Activated CD8-positive, alpha-beta T cell treated with anti-CD3 and anti-CD28 coated beads for 36 hours (primary cell): Measurements from ENCODE around the gene COLEC12. TPM values are rescaled to one million over a fixed set of nuclear protein-coding genes. Genes with fewer than 3 reads are reported as not detected.
A peak's percentile ranks its signal among the peaks of the same experiment; 100 is the strongest.

Source experiments
- ATAC-seq: fragments of 200-7000 bp; cut with Tn5 transposase; one replicate; pipeline ENCODE4 v1.10.0; 2021; ENCODE audit warnings: mild to moderate bottlenecking, moderate library complexity
- CTCF ChIA-PET: fragments of 350-600 bp; sonication (Branson Sonifier 250); formaldehyde crosslinking; loops from one replicate; lab custom pipeline; 2021; ENCODE audit warnings: antibody characterized with exemption; lab: Charles Lee
- POLR2A ChIA-PET: fragments of 350-600 bp; sonication (Branson Sonifier 250); formaldehyde crosslinking; loops from one replicate; lab custom pipeline; 2021; ENCODE audit warnings: antibody characterized with exemption; lab: Charles Lee
- DNase-seq: peaks from one replicate; pipeline ENCODE4 v3.0.0-alpha.2; 2020
- H3K27ac Mint-ChIP-seq: one replicate; pipeline ENCODE4 v1.8.0; 2021; ENCODE audit warnings: mild to moderate bottlenecking, mixed read lengths
- H3K27me3 Mint-ChIP-seq: one replicate; pipeline ENCODE4 v1.8.0; 2021; ENCODE audit warnings: mixed read lengths
- H3K36me3 Mint-ChIP-seq: one replicate; pipeline ENCODE4 v1.8.0; 2021; ENCODE audit warnings: low read depth, mixed read lengths
- H3K4me1 Mint-ChIP-seq: one replicate; pipeline ENCODE4 v1.8.0; 2021; ENCODE audit warnings: low read depth, mixed read lengths
- H3K4me3 Mint-ChIP-seq: one replicate; pipeline ENCODE4 v1.8.0; 2021; ENCODE audit warnings: mild to moderate bottlenecking, moderate library complexity, mixed read lengths
- H3K9me3 Mint-ChIP-seq: one replicate; pipeline ENCODE4 v1.8.0; 2021; ENCODE audit warnings: mixed read lengths
- intact Hi-C: fragments of 100-400 bp; cut with micrococcal nuclease; formaldehyde crosslinking; loops from one replicate; pipeline ENCODE4 v1.10.0; 2022
- total RNA-seq, 2 experiments: library from RNA; stranded (reverse); gene quantifications; one replicate each; pipeline ENCODE4 v1.2.3, GENCODE V29; 2021
- TF ChIP-seq, protein P1 (sequence below): fragments of 200-600 bp; IDR thresholded peaks from one replicate; pipeline ENCODE4 v1.8.0; 2022; ENCODE audit warnings: antibody characterized with exemption, mild to moderate bottlenecking

Gene COLEC12
- total RNA-seq, 2 experiments from 2014 or later, result not detected

DNA sequence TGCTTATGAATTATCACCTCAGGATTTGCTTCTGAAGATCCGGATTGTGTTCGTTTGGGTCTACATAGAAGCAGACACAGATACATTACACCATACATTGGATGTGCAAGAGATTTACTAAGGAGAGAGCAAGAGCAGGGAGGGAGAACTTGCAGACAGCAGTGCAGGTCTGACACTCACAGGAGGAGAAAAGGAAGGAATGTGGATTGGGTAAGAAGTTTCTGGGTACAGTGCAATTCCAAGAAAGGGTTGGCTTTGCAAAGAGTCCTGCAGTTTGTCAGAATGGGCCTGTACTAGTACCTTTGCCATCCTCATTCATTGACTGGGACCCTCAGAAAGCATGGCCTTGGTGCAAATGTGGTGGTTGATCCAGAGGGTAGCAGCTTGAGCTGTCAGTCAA, 227.9 kb downstream of the COLEC12 start:
- ATAC-seq (no peak), DNase-seq (no peak)
- TF ChIP-seq, protein P1, sequence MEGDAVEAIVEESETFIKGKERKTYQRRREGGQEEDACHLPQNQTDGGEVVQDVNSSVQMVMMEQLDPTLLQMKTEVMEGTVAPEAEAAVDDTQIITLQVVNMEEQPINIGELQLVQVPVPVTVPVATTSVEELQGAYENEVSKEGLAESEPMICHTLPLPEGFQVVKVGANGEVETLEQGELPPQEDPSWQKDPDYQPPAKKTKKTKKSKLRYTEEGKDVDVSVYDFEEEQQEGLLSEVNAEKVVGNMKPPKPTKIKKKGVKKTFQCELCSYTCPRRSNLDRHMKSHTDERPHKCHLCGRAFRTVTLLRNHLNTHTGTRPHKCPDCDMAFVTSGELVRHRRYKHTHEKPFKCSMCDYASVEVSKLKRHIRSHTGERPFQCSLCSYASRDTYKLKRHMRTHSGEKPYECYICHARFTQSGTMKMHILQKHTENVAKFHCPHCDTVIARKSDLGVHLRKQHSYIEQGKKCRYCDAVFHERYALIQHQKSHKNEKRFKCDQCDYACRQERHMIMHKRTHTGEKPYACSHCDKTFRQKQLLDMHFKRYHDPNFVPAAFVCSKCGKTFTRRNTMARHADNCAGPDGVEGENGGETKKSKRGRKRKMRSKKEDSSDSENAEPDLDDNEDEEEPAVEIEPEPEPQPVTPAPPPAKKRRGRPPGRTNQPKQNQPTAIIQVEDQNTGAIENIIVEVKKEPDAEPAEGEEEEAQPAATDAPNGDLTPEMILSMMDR, result no peak
- POLR2A ChIA-PET, result no interaction called here
- CTCF ChIA-PET, result no interaction called here
- H3K36me3 Mint-ChIP-seq, result peaks cover 8% of the 10 kb centered on the region
- no peaks in the 10 kb centered on the region for H3K9me3 Mint-ChIP-seq
- H3K27me3 Mint-ChIP-seq, result no peaks in the 10 kb centered on the region
- H3K4me1 Mint-ChIP-seq, result peaks cover 6% of the 10 kb centered on the region
- no peak overlapping the region for H3K27ac Mint-ChIP-seq
- H3K4me3 Mint-ChIP-seq, result no peak overlapping the region
- intact Hi-C loops, result no loop called here

DNA sequence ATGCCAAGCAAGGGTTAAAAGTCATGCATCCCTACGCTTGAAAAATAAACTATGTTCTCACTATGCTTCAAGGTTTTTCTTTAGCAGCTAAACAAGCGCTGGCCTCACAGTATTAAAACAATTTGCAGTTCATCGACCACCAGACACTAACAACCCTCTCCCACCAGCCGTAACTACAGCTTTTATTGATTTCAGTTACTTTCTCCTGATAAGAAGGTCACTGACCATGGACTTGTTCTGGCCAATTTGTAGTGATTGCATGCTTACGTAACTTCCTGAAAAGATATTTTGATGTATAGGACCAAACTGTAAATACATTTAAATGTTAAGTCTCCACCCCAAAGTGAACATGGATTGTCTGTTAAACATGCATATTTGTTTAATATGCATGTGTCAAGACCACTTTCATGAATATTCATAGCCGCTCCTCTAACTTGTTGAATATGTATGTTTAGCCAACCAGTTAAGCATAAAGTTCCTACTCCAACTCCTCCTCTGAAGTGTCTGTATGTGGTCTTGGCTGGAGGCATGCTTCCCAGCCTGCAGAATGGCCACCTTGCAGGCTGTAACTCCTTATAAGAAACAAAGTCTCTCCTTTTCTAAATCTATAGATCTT, 230.9 kb downstream of the COLEC12 start:
- ChIA-PET POLR2A (interaction anchor here (0.6 to 2.5 kb wide), 2 partner anchors 98 to 112 kb away, joined by 3 to 10 read pairs; partner anchors contain the start of gene USP14), CTCF (interaction anchor here (1.1 to 1.7 kb wide), 2 partner anchors 13 to 346 kb away, joined by 4 read pairs; no protein-coding TSS in a partner anchor)

DNA sequence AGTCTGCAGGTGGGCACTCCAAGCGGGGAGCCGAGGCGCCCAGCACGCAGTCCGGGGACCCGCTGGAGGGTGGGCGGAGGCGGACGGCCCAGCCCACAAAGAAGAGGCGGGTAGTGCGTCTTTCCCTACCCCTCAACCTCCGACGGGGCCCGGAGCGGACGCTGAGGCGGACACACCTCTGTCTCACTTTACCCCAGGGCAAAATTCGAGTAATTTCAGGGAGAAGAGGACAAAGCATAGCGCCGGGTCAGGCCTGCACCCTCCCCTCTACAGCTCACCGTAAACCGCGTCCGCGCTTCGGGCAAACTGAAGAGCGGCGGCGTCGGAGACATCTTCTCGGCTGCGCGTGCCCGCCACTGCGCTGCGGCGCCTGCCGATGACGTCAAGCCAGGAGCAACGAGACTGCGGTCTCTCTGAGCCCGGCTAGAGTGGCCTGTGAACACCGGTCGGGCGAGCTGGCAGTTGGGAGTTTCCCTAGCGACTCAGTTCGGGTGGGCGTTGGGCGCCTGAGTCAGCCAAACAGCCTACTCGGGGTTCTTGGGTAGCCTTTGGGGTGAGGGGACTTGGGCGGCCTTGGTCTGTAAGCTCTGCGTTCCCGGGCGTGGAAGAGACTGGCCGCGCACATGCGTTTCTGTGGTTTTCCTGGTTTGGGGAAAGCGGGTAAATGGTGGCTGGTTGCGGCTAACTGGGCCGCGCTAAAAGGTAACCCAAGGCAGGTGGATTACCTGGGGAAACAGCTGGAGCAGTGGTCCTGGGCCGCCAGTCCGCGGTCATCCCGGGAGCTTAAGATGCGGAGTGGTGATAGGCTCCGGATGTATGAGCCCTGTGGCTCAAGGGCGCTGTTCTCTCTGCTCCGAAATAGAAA, 232.6 kb downstream of the COLEC12 start, which contains the start of gene THOC1:
TSS of gene THOC1 (minus strand) at position 360 of the 865 bp plus-strand sequence. CDS start at position 332, 28 bp downstream.
- Mint-ChIP-seq H3K36me3 (peaks cover 36% of the 10 kb centered on the region), H3K27ac (peak within 1 kb of the TSS; percentile 99), H3K27me3 (no peaks in the 10 kb centered on the region), H3K4me3 (peak within 1 kb of the TSS; percentile 99), H3K9me3 (no peaks in the 10 kb centered on the region), H3K4me1 (peaks cover 32% of the 10 kb centered on the region)
- POLR2A ChIA-PET, result interaction anchor here (0.6 to 2.7 kb wide), 13 partner anchors 10 to 564 kb away, joined by 3 to 14 read pairs (median 3); partner anchors contain the start of gene USP14
- CTCF ChIA-PET, result interaction anchor here (0.6 to 1.7 kb wide), 6 partner anchors 14 to 390 kb away, joined by 3 to 5 read pairs (median 3); partner anchors contain the start of gene TYMS
- intact Hi-C loops, result loop anchor here (10.0 kb wide), 2 partner anchors 347 to 557 kb away; no protein-coding TSS in a partner anchor
- peak; percentile 98 for DNase-seq
- peak; percentile 90 for ATAC-seq
- TF ChIP-seq, protein P1, result no peak

More for the DNA sequence above, 230.9 kb downstream of the COLEC12 start:
- DNase-seq (no peak), ATAC-seq (no peak)
- H3K27ac Mint-ChIP-seq, result peak overlapping the region; percentile 0
- intact Hi-C loops, result loop anchor here (10.0 kb wide), 2 partner anchors 345 to 555 kb away; no protein-coding TSS in a partner anchor
- peaks cover 26% of the 10 kb centered on the region for H3K4me1 Mint-ChIP-seq
- no peaks in the 10 kb centered on the region for H3K9me3 Mint-ChIP-seq
- TF ChIP-seq, protein P1, result no peak
- peak overlapping the region; percentile 99 for H3K4me3 Mint-ChIP-seq
- peaks cover 24% of the 10 kb centered on the region for H3K36me3 Mint-ChIP-seq
- no peaks in the 10 kb centered on the region for H3K27me3 Mint-ChIP-seq

DNA sequence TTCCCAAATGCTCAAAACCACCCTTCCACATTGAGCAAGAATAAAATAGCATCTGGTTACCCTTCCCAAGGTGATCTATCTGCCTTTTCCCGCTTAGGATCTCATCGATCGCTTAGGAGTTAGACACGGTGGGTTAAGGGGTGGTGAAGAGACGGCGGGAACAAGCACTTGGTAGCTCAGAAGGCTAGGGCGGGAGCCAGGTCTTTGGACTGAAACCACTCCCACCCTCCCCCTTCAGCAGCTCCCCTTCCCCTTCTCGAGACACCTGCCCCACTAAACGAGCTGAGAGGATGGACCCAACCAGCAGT, 233.2 kb downstream of the COLEC12 start:
- DNase-seq, result no peak
- CTCF ChIA-PET, result interaction anchor here (0.6 to 1.5 kb wide), 4 partner anchors 24 to 391 kb away, joined by 3 to 5 read pairs (median 3); partner anchors contain the start of gene TYMS
- POLR2A ChIA-PET, result interaction anchor here (0.6 to 2.7 kb wide), 8 partner anchors 9 to 109 kb away, joined by 3 to 14 read pairs (median 4); partner anchors contain the start of gene USP14
- no peaks in the 10 kb centered on the region for H3K9me3 Mint-ChIP-seq
- H3K36me3 Mint-ChIP-seq, result peaks cover 38% of the 10 kb centered on the region
- intact Hi-C loops, result loop anchor here (10.0 kb wide), 2 partner anchors 347 to 557 kb away; no protein-coding TSS in a partner anchor
- peaks cover 32% of the 10 kb centered on the region for H3K4me1 Mint-ChIP-seq
- H3K27me3 Mint-ChIP-seq, result no peaks in the 10 kb centered on the region
- peak overlapping the region; percentile 99 for H3K27ac Mint-ChIP-seq
- TF ChIP-seq, protein P1, result no peak
- no peak for ATAC-seq
- peak overlapping the region; percentile 99 for H3K4me3 Mint-ChIP-seq

Other genes starting within 250 kb of the COLEC12 start
- gene THOC1, start 232.7 kb downstream of the COLEC12 start, total RNA-seq, result 10 to 100 TPM; 66.0 to 69.5 TPM
- gene CETN1, start 79.7 kb upstream of the COLEC12 start, total RNA-seq, result not detected
- gene CLUL1, start 96.3 kb upstream of the COLEC12 start, total RNA-seq, result not detected
- 100 to 1,000 TPM; 324 to 329 TPM for gene TYMS, start 157.0 kb upstream of the COLEC12 start, total RNA-seq
- gene ENOSF1, start 211.9 kb upstream of the COLEC12 start, total RNA-seq, result 100 to 1,000 TPM; 113 to 114 TPM